ENCODE measurements around the gene FKBP10. TPM values are rescaled to one million over a fixed set of nuclear protein-coding genes. Genes with fewer than 3 reads are reported as not detected.

FKBP10 gene
- total RNA-seq, 4 donors from 2014 or later = 4.2 to 25.4 (median 6.8) TPM

- H3K4me3 ChIP-seq (ENCODE audit: low read depth, poor library complexity, severe bottlenecking) = peak overlapping the region; percentile 53
- no peak for TF ChIP-seq POLR2A (IDR thresholded peaks at IDR 0.05)
- TF ChIP-seq, protein P1, sequence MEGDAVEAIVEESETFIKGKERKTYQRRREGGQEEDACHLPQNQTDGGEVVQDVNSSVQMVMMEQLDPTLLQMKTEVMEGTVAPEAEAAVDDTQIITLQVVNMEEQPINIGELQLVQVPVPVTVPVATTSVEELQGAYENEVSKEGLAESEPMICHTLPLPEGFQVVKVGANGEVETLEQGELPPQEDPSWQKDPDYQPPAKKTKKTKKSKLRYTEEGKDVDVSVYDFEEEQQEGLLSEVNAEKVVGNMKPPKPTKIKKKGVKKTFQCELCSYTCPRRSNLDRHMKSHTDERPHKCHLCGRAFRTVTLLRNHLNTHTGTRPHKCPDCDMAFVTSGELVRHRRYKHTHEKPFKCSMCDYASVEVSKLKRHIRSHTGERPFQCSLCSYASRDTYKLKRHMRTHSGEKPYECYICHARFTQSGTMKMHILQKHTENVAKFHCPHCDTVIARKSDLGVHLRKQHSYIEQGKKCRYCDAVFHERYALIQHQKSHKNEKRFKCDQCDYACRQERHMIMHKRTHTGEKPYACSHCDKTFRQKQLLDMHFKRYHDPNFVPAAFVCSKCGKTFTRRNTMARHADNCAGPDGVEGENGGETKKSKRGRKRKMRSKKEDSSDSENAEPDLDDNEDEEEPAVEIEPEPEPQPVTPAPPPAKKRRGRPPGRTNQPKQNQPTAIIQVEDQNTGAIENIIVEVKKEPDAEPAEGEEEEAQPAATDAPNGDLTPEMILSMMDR (IDR thresholded peaks at IDR 0.05) = no peak
- peak; percentile 82 to 95 for DNase-seq (ENCODE audit: low spot score in 2 of 2)
- intact Hi-C loops (cut with DNase I; ENCODE audit: low total_unique reads) = no loop called here
- 0 to 2% methylated on average over 17 to 20 of the region's 22 CpGs for WGBS, 2 donors
These were observed 27.0 kb upstream of the FKBP10 start for GRCh38 chr17:41785859-41786226.

- H3K4me3 ChIP-seq (ENCODE audit: low read depth, poor library complexity, severe bottlenecking) = peak within 1 kb of the TSS; percentile 53
- peak; percentile 100 for DNase-seq (ENCODE audit: low spot score in 2 of 2)
- TF ChIP-seq, protein P1 (IDR thresholded peaks at IDR 0.05) = no peak
- peak in 1 of 2 donors; percentile 83 for TF ChIP-seq POLR2A (IDR thresholded peaks at IDR 0.05)
- WGBS, 2 donors = 1% methylated on average over 38 to 48 of the region's 79 CpGs
- intact Hi-C loops (cut with DNase I; ENCODE audit: low total_unique reads) = no loop called here
These were observed 26.4 kb upstream of the FKBP10 start, which contains the start of gene JUP for GRCh38 chr17:41786227-41787020. Gene JUP (minus strand): TSS chr17:41786711. CDS start chr17:41771854, 14,857 bp downstream.

GRCh38 chr17:41787021-41787418 lies 25.8 kb upstream of the FKBP10 start:
- WGBS, 2 donors = 22% methylated on average over 4 of the region's 4 CpGs
- H3K4me3 ChIP-seq (ENCODE audit: low read depth, poor library complexity, severe bottlenecking) = no peak overlapping the region
- DNase-seq (ENCODE audit: low spot score in 2 of 2) = no peak
- TF ChIP-seq, protein P1 (IDR thresholded peaks at IDR 0.05) = no peak
- TF ChIP-seq POLR2A (IDR thresholded peaks at IDR 0.05) = no peak
- intact Hi-C loops (cut with DNase I; ENCODE audit: low total_unique reads) = no loop called here

DNA sequence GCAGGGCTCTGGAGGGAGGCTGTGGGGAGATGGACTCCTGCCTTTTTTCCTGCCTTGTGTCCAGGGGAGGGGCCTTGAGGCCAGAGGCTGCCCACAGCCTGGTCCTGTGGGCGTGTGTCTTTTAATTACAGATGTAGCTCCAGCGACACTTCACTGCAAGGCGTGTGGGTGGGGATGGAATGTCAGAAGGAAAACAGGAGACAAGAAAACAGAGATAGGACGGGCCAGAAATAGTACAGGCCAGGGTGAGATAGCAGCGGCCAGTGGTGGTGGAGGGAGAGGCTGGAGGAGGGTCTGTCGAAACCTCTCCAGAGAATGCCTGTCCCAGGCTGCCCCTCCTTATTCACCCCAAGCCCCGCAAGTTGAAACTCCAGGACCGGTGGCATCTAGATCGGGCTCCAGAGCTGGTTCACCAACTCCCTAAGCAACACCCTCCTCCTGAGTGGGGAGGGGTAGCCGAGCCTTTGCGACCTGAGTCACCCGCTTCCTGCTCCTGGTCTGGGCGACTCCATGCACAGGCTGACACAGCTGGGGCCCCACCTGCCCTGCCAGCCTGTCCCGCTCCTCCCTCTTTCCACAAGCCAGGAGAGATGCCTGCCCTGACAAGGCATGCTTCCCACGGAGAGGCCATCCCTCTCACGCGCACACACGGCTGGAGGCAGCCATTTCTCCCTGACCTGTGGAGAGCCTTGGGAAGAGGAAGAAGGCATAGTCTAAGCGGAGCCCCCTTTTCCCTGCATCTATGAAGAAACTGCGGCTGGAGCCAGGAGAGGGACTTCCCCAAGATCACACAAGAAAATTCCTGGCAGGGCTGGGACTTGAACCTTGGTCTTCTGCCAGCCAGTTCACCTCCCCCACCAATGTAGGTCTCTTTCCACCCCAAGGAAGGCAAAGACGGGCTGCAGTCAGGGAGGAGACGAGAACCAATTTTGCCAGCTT lies 19.7 kb upstream of the FKBP10 start:
- no peak for DNase-seq (ENCODE audit: low spot score in 2 of 2)
- TF ChIP-seq POLR2A (IDR thresholded peaks at IDR 0.05) = no peak
- TF ChIP-seq, protein P1 (IDR thresholded peaks at IDR 0.05) = no peak
- no peak overlapping the region for H3K4me3 ChIP-seq (ENCODE audit: low read depth, poor library complexity, severe bottlenecking)
- 29 to 31% methylated on average over 21 to 22 of the region's 22 CpGs for WGBS, 2 donors
- intact Hi-C loops (cut with DNase I; ENCODE audit: low total_unique reads) = no loop called here

- no peak overlapping the region for H3K4me3 ChIP-seq (ENCODE audit: low read depth, poor library complexity, severe bottlenecking)
- 40 to 59% methylated on average over 14 of the region's 14 CpGs for WGBS, 2 donors
These were observed 18.8 kb upstream of the FKBP10 start for GRCh38 chr17:41793784-41794539.

More at GRCh38 chr17:41793784-41794539, 18.8 kb upstream of the FKBP10 start:
- DNase-seq (ENCODE audit: low spot score in 2 of 2) = no peak
- TF ChIP-seq, protein P1 (IDR thresholded peaks at IDR 0.05) = no peak
- no peak for TF ChIP-seq POLR2A (IDR thresholded peaks at IDR 0.05)
- intact Hi-C loops (cut with DNase I; ENCODE audit: low total_unique reads) = no loop called here

All from lower leg skin (tissue), 4 donors.